GM12872 (cell line): ENCODE results near the gene TOR1AIP2.

Experiments used
- CTCF ChIP-seq: IDR thresholded peaks from 3 replicates; pipeline ENCODE4 v1.5.1; 2011; ENCODE audit warnings: low read depth, mild to moderate bottlenecking, low read length, moderate library complexity; ENCODE audit not compliant: insufficient read depth

Gene TOR1AIP2

GRCh38 chr1:179817056-179817455 lies 60.5 kb downstream of the TOR1AIP2 start:
- TF ChIP-seq CTCF: no peak

GRCh38 chr1:179816196-179816960 lies 61.2 kb downstream of the TOR1AIP2 start:
- no peak for TF ChIP-seq CTCF

- no peak for TF ChIP-seq CTCF
Measured at GRCh38 chr1:179815641-179816040, 62.0 kb downstream of the TOR1AIP2 start.

GRCh38 chr1:179814546-179814838 lies 63.1 kb downstream of the TOR1AIP2 start:
- TF ChIP-seq CTCF: no peak

GRCh38 chr1:179813626-179814545 lies 63.7 kb downstream of the TOR1AIP2 start:
- no peak for TF ChIP-seq CTCF

- no peak for TF ChIP-seq CTCF
Measured at GRCh38 chr1:179812501-179813292, 64.9 kb downstream of the TOR1AIP2 start.

- TF ChIP-seq CTCF: no peak
Measured at GRCh38 chr1:179810367-179810715, 67.3 kb downstream of the TOR1AIP2 start.
